Liver (tissue), 9 donors: ENCODE measurements around the gene KCTD3. TPM values are rescaled to one million over a fixed set of nuclear protein-coding genes. Genes with fewer than 3 reads are reported as not detected.

ENCODE experiments used
- DNase-seq: peaks from one replicate; pipeline ENCODE4 v3.0.0-alpha.2; 2017; ENCODE audit warnings: low spot score
- H3K27ac ChIP-seq, 2 donors: one replicate each; pipeline ENCODE4 v1.7.0; 2013; ENCODE audit warnings: inconsistent platforms in 2 of 2, low read length in 2 of 2, control low read depth in 1 of 2, low read depth in 1 of 2, mild to moderate bottlenecking in 1 of 2
- H3K27me3 ChIP-seq, 4 donors: one replicate each; pipeline versions ENCODE4 v1.6.1 to v1.7.0; 2013; ENCODE audit warnings: low read length in 3 of 4, inconsistent platforms in 1 of 4, mild to moderate bottlenecking in 1 of 4, moderate library complexity in 1 of 4; ENCODE audit not compliant: control insufficient read depth in 4 of 4, insufficient read depth in 4 of 4
- H3K36me3 ChIP-seq, 4 donors: one replicate each; pipeline versions ENCODE4 v1.6.1 to v1.7.0; 2013; ENCODE audit warnings: low read length in 3 of 4, mild to moderate bottlenecking in 3 of 4, low read depth in 1 of 4, moderate library complexity in 1 of 4; ENCODE audit not compliant: control insufficient read depth in 4 of 4, insufficient read depth in 3 of 4
- H3K4me1 ChIP-seq, 4 donors: one replicate each; pipeline versions ENCODE4 v1.6.1 to v1.7.0; 2013; ENCODE audit warnings: low read length in 3 of 4, mild to moderate bottlenecking in 3 of 4, moderate library complexity in 1 of 4; ENCODE audit not compliant: control insufficient read depth in 4 of 4, insufficient read depth in 4 of 4
- H3K4me3 ChIP-seq, 3 donors: one replicate each; pipeline versions ENCODE4 v1.6.1 to v1.7.0; 2013; ENCODE audit warnings: low read length in 3 of 3, control low read depth in 1 of 3, low read depth in 1 of 3, mild to moderate bottlenecking in 1 of 3
- H3K9ac ChIP-seq, 2 donors: one replicate each; pipeline ENCODE4 v1.7.0; 2013; ENCODE audit warnings: low read length in 2 of 2, mild to moderate bottlenecking in 2 of 2, moderate library complexity in 2 of 2, control low read depth in 1 of 2, low read depth in 1 of 2
- H3K9me3 ChIP-seq, 4 donors: one replicate each; pipeline versions ENCODE4 v1.6.1 to v1.7.0; 2013; ENCODE audit warnings: low read length in 3 of 4; ENCODE audit not compliant: control insufficient read depth in 4 of 4
- EGR1 ChIP-seq, 2 donors: IDR thresholded peaks; 2 replicates each; pipeline ENCODE4 v1.6.1; 2016 to 2018; ENCODE audit warnings: antibody characterized with exemption in 2 of 2, low read depth in 2 of 2
- FOXA1 ChIP-seq: IDR thresholded peaks from 2 replicates; pipeline ENCODE4 v1.6.1; 2016; ENCODE audit warnings: antibody characterized with exemption
- FOXA2 ChIP-seq: IDR thresholded peaks from 2 replicates; pipeline ENCODE4 v1.6.1; 2016; ENCODE audit warnings: antibody characterized with exemption
- GABPA ChIP-seq, 2 donors: IDR thresholded peaks in 1 of 2; conservative IDR thresholded peaks in 1 of 2; 2 replicates each; pipeline ENCODE4 v1.6.1; 2016; ENCODE audit warnings: antibody characterized with exemption in 2 of 2, mild to moderate bottlenecking in 1 of 2, moderate library complexity in 1 of 2
- HNF4A ChIP-seq, 2 donors: conservative IDR thresholded peaks; 2 replicates each; pipeline ENCODE4 v1.6.1; 2016; ENCODE audit warnings: antibody characterized with exemption in 2 of 2, mild to moderate bottlenecking in 2 of 2
- HNF4G ChIP-seq: IDR thresholded peaks from 2 replicates; pipeline ENCODE4 v1.6.1; 2016; ENCODE audit warnings: antibody characterized with exemption
- JUND ChIP-seq, 2 donors: IDR thresholded peaks; 2 replicates each; pipeline ENCODE4 v1.6.1; 2016; ENCODE audit warnings: antibody characterized with exemption in 2 of 2
- NR2F2 ChIP-seq: IDR thresholded peaks from 2 replicates; pipeline ENCODE4 v1.6.1; 2016; ENCODE audit warnings: antibody characterized with exemption
- RAD21 ChIP-seq, 2 donors: IDR thresholded peaks; 2 replicates each; pipeline ENCODE4 v1.6.1; 2016; ENCODE audit warnings: antibody characterized with exemption in 2 of 2, mild to moderate bottlenecking in 2 of 2
- RXRA ChIP-seq, 2 donors: IDR thresholded peaks; 2 replicates each; pipeline ENCODE4 v1.6.1; 2017 to 2018; ENCODE audit warnings: antibody characterized with exemption in 2 of 2, mild to moderate bottlenecking in 1 of 2
- SP1 ChIP-seq: IDR thresholded peaks from 2 replicates; pipeline ENCODE4 v1.6.1; 2018; ENCODE audit warnings: antibody characterized with exemption, mild to moderate bottlenecking
- TAF1 ChIP-seq: conservative IDR thresholded peaks from 2 replicates; pipeline ENCODE4 v1.6.1; 2016; ENCODE audit warnings: antibody characterized with exemption, mild to moderate bottlenecking
- YY1 ChIP-seq: IDR thresholded peaks from 2 replicates; pipeline ENCODE4 v1.6.1; 2016; ENCODE audit warnings: antibody characterized with exemption, mild to moderate bottlenecking
- WGBS: extraction: QIAGEN DNeasy Blood & Tissue Kit; methylation state at CpG from one replicate; pipeline ENCODE4 v1.1.7; 2013; 5-methylcytosine and 5-hydroxymethylcytosine counted together
- polyA plus RNA-seq, 2 donors: library from polyadenylated mRNA; stranded (reverse) in 1 of 2; unstranded in 1 of 2; fragments of 200-250 nt in 1 of 2; fragments of >200 nt in 1 of 2; fragmentation: Nextera tagmentation in 1 of 2; extraction: Ambion mirVana in 1 of 2; gene quantifications; one replicate each; pipeline versions ENCODE4 v1.2.1 to v1.2.3, GENCODE V29; 2013 to 2015
- total RNA-seq, 2 donors: library from RNA; depleted of rRNA; stranded (reverse); fragments of >200 nt; gene quantifications; one replicate each; pipeline ENCODE4 v1.2.3, GENCODE V29; 2014
- TF ChIP-seq, protein P1 (sequence below): IDR thresholded peaks from 2 replicates; pipeline ENCODE4 v1.6.1; 2016; ENCODE audit warnings: antibody characterized with exemption
- TF ChIP-seq, protein P2 (sequence below): IDR thresholded peaks from 2 replicates; pipeline ENCODE4 v1.6.1; 2016; ENCODE audit warnings: antibody characterized with exemption
- TF ChIP-seq, protein P3 (sequence below): IDR thresholded peaks from 2 replicates; pipeline ENCODE4 v1.6.1; 2016; ENCODE audit warnings: antibody characterized with exemption
- TF ChIP-seq, protein P4 (sequence below): IDR thresholded peaks from 2 replicates; pipeline ENCODE4 v1.6.1; 2016; ENCODE audit warnings: antibody characterized with exemption, mild to moderate bottlenecking
- donor health status: healthy.
- donor health status: healthy.
- donor health status: healthy.
- donor health status: healthy.
- donor health status: healthy.

KCTD3 gene
- total and polyA plus RNA-seq, 4 donors, result 20.8 to 58.7 (median 26.1) TPM

DNA sequence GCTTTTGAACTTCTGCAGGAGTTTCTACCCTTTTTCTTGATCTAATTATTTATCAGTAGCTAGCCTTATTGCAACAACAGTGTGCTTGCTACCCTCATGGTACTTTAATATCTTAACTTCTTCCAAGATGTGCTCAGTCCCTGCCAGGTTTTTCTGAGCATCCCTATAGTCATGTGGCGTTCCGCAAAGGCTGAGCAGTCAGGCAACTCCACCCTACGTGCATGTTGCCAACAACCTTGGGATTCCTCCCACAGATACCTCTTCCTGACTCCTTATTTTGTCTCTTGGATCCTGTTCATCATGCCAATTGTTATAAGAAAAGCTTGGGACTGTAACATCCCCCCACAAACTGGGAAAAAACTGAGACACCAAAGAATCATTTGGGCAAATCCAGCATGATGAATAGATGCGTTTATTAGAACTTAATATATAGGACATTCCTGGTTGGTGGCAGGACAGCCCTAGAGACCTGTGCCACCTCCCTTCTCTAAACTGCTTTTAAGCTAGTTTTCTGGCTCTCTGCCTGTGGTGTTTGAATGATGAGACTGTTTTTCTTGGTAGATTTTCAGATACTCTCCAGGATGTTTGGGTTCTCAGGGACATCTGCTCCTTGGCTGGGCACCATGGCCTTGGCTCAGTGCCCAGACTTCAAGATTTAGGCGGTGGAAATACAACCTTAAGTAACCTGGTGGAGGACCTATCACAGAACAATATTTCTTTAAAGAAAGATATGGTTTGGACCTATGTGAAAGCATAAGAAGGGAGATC is 27.1 kb upstream of the KCTD3 start:
- Histone ChIP-seq H3K4me3 (no peak overlapping the region), H3K9ac (no peak overlapping the region), H3K4me1 (peaks cover 0 to 11% (median 10%) of the 10 kb centered on the region in 4 donors), H3K36me3 (no peaks in the 10 kb centered on the region), H3K27me3 (no peaks in the 10 kb centered on the region), H3K27ac (no peak overlapping the region), H3K9me3 (no peaks in the 10 kb centered on the region)
- TF ChIP-seq YY1 (no peak), FOXA1 (no peak), HNF4A (conservative IDR thresholded peaks at IDR 0.05) (no peak), RAD21 (IDR thresholded peaks at IDR 0.05) (no peak), FOXA2 (no peak), HNF4G (no peak), NR2F2 (no peak), TAF1 (no peak), GABPA (IDR thresholded peaks at IDR 0.05 in 1 of 2, conservative IDR thresholded peaks at IDR 0.05 in 1 of 2) (no peak), JUND (IDR thresholded peaks at IDR 0.05) (no peak), RXRA (IDR thresholded peaks at IDR 0.05) (no peak), EGR1 (IDR thresholded peaks at IDR 0.05; ENCODE audit: low read depth in 2 of 2) (no peak)
- TF ChIP-seq, protein P1, sequence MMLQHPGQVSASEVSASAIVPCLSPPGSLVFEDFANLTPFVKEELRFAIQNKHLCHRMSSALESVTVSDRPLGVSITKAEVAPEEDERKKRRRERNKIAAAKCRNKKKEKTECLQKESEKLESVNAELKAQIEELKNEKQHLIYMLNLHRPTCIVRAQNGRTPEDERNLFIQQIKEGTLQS, result no peak
- TF ChIP-seq, protein P2, sequence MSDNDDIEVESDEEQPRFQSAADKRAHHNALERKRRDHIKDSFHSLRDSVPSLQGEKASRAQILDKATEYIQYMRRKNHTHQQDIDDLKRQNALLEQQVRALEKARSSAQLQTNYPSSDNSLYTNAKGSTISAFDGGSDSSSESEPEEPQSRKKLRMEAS, result no peak
- TF ChIP-seq, protein P3, sequence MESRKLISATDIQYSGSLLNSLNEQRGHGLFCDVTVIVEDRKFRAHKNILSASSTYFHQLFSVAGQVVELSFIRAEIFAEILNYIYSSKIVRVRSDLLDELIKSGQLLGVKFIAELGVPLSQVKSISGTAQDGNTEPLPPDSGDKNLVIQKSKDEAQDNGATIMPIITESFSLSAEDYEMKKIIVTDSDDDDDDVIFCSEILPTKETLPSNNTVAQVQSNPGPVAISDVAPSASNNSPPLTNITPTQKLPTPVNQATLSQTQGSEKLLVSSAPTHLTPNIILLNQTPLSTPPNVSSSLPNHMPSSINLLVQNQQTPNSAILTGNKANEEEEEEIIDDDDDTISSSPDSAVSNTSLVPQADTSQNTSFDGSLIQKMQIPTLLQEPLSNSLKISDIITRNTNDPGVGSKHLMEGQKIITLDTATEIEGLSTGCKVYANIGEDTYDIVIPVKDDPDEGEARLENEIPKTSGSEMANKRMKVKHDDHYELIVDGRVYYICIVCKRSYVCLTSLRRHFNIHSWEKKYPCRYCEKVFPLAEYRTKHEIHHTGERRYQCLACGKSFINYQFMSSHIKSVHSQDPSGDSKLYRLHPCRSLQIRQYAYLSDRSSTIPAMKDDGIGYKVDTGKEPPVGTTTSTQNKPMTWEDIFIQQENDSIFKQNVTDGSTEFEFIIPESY, result no peak
- WGBS, result 70% methylated on average over 5 of the region's 5 CpGs
- DNase-seq, result no peak

DNA sequence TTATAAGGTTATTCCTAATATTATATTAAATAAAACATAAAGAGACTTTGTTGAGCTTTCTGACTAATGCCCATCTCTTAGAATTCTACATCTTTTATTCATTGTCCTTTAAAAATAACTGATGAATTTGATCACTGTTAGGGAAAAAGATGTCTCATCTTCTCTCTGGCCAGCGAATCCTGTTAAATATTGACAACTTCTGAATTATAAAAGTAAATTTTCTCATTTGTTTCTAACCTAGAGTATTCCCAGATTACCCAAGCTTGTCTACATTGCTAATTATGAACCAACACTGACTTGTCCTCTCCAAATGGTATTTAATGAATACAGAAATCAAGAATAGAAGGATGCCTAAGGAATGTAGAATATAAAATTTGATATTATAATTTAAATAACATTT is 24.8 kb upstream of the KCTD3 start:
- H3K27ac ChIP-seq, result no peak overlapping the region
- no peaks in the 10 kb centered on the region for H3K9me3 ChIP-seq
- H3K27me3 ChIP-seq, result no peaks in the 10 kb centered on the region
- H3K4me1 ChIP-seq, result peaks cover 0 to 11% (median 10%) of the 10 kb centered on the region in 4 donors
- no peaks in the 10 kb centered on the region for H3K36me3 ChIP-seq
- WGBS, result 79% methylated on average over 1 of the region's 1 CpG
- no peak overlapping the region for H3K4me3 ChIP-seq
- H3K9ac ChIP-seq, result no peak overlapping the region
- DNase-seq, result no peak
- no peak for TF ChIP-seq SP1
- TF ChIP-seq, protein P2, result no peak
- TF ChIP-seq, protein P4, sequence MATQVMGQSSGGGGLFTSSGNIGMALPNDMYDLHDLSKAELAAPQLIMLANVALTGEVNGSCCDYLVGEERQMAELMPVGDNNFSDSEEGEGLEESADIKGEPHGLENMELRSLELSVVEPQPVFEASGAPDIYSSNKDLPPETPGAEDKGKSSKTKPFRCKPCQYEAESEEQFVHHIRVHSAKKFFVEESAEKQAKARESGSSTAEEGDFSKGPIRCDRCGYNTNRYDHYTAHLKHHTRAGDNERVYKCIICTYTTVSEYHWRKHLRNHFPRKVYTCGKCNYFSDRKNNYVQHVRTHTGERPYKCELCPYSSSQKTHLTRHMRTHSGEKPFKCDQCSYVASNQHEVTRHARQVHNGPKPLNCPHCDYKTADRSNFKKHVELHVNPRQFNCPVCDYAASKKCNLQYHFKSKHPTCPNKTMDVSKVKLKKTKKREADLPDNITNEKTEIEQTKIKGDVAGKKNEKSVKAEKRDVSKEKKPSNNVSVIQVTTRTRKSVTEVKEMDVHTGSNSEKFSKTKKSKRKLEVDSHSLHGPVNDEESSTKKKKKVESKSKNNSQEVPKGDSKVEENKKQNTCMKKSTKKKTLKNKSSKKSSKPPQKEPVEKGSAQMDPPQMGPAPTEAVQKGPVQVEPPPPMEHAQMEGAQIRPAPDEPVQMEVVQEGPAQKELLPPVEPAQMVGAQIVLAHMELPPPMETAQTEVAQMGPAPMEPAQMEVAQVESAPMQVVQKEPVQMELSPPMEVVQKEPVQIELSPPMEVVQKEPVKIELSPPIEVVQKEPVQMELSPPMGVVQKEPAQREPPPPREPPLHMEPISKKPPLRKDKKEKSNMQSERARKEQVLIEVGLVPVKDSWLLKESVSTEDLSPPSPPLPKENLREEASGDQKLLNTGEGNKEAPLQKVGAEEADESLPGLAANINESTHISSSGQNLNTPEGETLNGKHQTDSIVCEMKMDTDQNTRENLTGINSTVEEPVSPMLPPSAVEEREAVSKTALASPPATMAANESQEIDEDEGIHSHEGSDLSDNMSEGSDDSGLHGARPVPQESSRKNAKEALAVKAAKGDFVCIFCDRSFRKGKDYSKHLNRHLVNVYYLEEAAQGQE, result no peak
- TF ChIP-seq RXRA (IDR thresholded peaks at IDR 0.05), result no peak
- TF ChIP-seq HNF4A (conservative IDR thresholded peaks at IDR 0.05), result no peak
- no peak for TF ChIP-seq FOXA1
